WTC11 (cell line): ENCODE results near the gene PAQR9. TPM values are rescaled to one million over a fixed set of nuclear protein-coding genes. Genes with fewer than 3 reads are reported as not detected.

Experiments
- ATAC-seq: fragments of 200-7000 bp; cut with Tn5 transposase; 2 replicates; pipeline ENCODE4 v1.10.0; 2021; ENCODE audit warnings: mild to moderate bottlenecking, moderate library complexity
- CTCF ChIA-PET: fragments of 300-600 bp; sonication (Branson Sonifier 250); formaldehyde crosslinking; loops from one replicate; lab custom pipeline; 2021; ENCODE audit warnings: antibody characterized with exemption; lab: Charles Lee
- POLR2A ChIA-PET: fragments of 350-600 bp; sonication (Branson Sonifier 250); formaldehyde crosslinking; loops from one replicate; lab custom pipeline; 2021; ENCODE audit warnings: antibody characterized with exemption; lab: Charles Lee
- DNase-seq: peaks from one replicate; pipeline ENCODE4 v3.0.0; 2021; ENCODE audit warnings: low spot score
- H3K27ac Mint-ChIP-seq: 2 replicates; pipeline ENCODE4 v1.8.0; 2021; ENCODE audit warnings: mixed read lengths
- H3K27me3 Mint-ChIP-seq: 2 replicates; pipeline ENCODE4 v1.8.0; 2021; ENCODE audit warnings: low read depth, mild to moderate bottlenecking, moderate library complexity, mixed read lengths
- H3K36me3 Mint-ChIP-seq: 2 replicates; pipeline ENCODE4 v1.8.0; 2021; ENCODE audit warnings: mixed read lengths
- H3K4me1 Mint-ChIP-seq: 2 replicates; pipeline ENCODE4 v1.8.0; 2022; ENCODE audit warnings: mixed read lengths
- H3K4me3 Mint-ChIP-seq: 2 replicates; pipeline ENCODE4 v1.8.0; 2021; ENCODE audit warnings: mild to moderate bottlenecking, moderate library complexity, mixed read lengths
- H3K9me3 Mint-ChIP-seq: 2 replicates; pipeline ENCODE4 v1.8.0; 2021; ENCODE audit warnings: mixed read lengths
- CBFB ChIP-seq: sonication (generic); formaldehyde crosslinking; IDR thresholded peaks from 2 replicates; pipeline ENCODE4 v1.8.1; 2022; ENCODE audit warnings: mild to moderate bottlenecking, low read depth, missing genetic modification reagents
- ESRRA ChIP-seq: sonication (generic); formaldehyde crosslinking; IDR thresholded peaks from 2 replicates; pipeline ENCODE4 v1.8.1; 2022; ENCODE audit warnings: mild to moderate bottlenecking, missing genetic modification reagents, borderline replicate concordance
- FOXJ3 ChIP-seq: sonication (generic); formaldehyde crosslinking; IDR thresholded peaks from 2 replicates; pipeline ENCODE4 v1.9.0; 2021; ENCODE audit warnings: missing genetic modification reagents, mild to moderate bottlenecking, borderline replicate concordance
- FOXP1 ChIP-seq: sonication (generic); formaldehyde crosslinking; IDR thresholded peaks from 2 replicates; pipeline ENCODE4 v1.8.0; 2022; ENCODE audit warnings: missing genetic modification reagents, mild to moderate bottlenecking, moderate library complexity, borderline replicate concordance
- IRF2 ChIP-seq: sonication (generic); formaldehyde crosslinking; IDR thresholded peaks from 2 replicates; pipeline ENCODE4 v1.8.0; 2022; ENCODE audit warnings: low read depth, missing genetic modification reagents, borderline replicate concordance
- JUN ChIP-seq: sonication (generic); formaldehyde crosslinking; IDR thresholded peaks from 2 replicates; pipeline ENCODE4 v1.8.0; 2023; ENCODE audit warnings: mild to moderate bottlenecking, missing genetic modification reagents
- KAT7 ChIP-seq: sonication (generic); formaldehyde crosslinking; IDR thresholded peaks from 2 replicates; pipeline ENCODE4 v1.8.1; 2023; ENCODE audit warnings: missing genetic modification reagents, mild to moderate bottlenecking, borderline replicate concordance
- MYBL2 ChIP-seq: sonication (generic); formaldehyde crosslinking; IDR thresholded peaks from 2 replicates; pipeline ENCODE4 v1.8.1; 2023; ENCODE audit warnings: mild to moderate bottlenecking, moderate library complexity, missing genetic modification reagents
- NR3C1 ChIP-seq: sonication (generic); formaldehyde crosslinking; conservative IDR thresholded peaks from 2 replicates; pipeline ENCODE4 v1.8.1; 2023; ENCODE audit warnings: low read depth, mild to moderate bottlenecking, missing genetic modification reagents
- OVOL2 ChIP-seq: fragments of 250-450 bp; sonication (Bioruptor Pico); IDR thresholded peaks from 2 replicates; pipeline ENCODE4 v1.9.0; 2021; ENCODE audit warnings: mild to moderate bottlenecking, borderline replicate concordance
- RORB ChIP-seq: fragments of 250-450 bp; sonication (Bioruptor Pico); IDR thresholded peaks from 2 replicates; pipeline ENCODE4 v1.9.0; 2021; ENCODE audit warnings: mild to moderate bottlenecking
- SMAD4 ChIP-seq: sonication (generic); formaldehyde crosslinking; IDR thresholded peaks from 2 replicates; pipeline ENCODE4 v1.8.0; 2022; ENCODE audit warnings: mild to moderate bottlenecking, missing genetic modification reagents
- SP1 ChIP-seq: sonication (generic); formaldehyde crosslinking; conservative IDR thresholded peaks from 2 replicates; pipeline ENCODE4 v1.8.1; 2022; ENCODE audit warnings: missing genetic modification reagents
- TCF7 ChIP-seq: sonication (generic); formaldehyde crosslinking; IDR thresholded peaks from 2 replicates; pipeline ENCODE4 v1.8.0; 2022; ENCODE audit warnings: mild to moderate bottlenecking, low read depth, missing genetic modification reagents, moderate library complexity
- TEAD1 ChIP-seq: sonication (generic); formaldehyde crosslinking; IDR thresholded peaks from 2 replicates; pipeline ENCODE4 v1.8.0; 2022; ENCODE audit warnings: mild to moderate bottlenecking, missing genetic modification reagents
- ZNF263 ChIP-seq: sonication (generic); formaldehyde crosslinking; IDR thresholded peaks from 2 replicates; pipeline ENCODE4 v1.8.1; 2022; ENCODE audit warnings: low read depth, mild to moderate bottlenecking, moderate library complexity, missing genetic modification reagents
- total RNA-seq: library from RNA; stranded (reverse); gene quantifications from 3 replicates; pipeline ENCODE4 v1.2.3, GENCODE V29; 2021
- TF ChIP-seq, protein P1 (sequence below): sonication (generic); formaldehyde crosslinking; IDR thresholded peaks from 2 replicates; pipeline ENCODE4 v1.8.0; 2022; ENCODE audit warnings: missing genetic modification reagents
- TF ChIP-seq, protein P2 (sequence below): fragments of 200-600 bp; IDR thresholded peaks from 2 replicates; pipeline ENCODE4 v1.8.0; 2022; ENCODE audit warnings: antibody characterized with exemption
- TF ChIP-seq, protein P3 (sequence below): sonication (generic); formaldehyde crosslinking; IDR thresholded peaks from 2 replicates; pipeline ENCODE4 v1.8.0; 2022; ENCODE audit warnings: mild to moderate bottlenecking, missing genetic modification reagents
- TF ChIP-seq, protein P4 (sequence below): sonication (generic); formaldehyde crosslinking; IDR thresholded peaks from 2 replicates; pipeline ENCODE4 v1.8.1; 2023; ENCODE audit warnings: mild to moderate bottlenecking, missing genetic modification reagents, borderline replicate concordance
- TF ChIP-seq, protein P5 (sequence below): sonication (generic); formaldehyde crosslinking; IDR thresholded peaks from 2 replicates; pipeline ENCODE4 v1.8.1; 2022; ENCODE audit warnings: missing genetic modification reagents, borderline replicate concordance
- TF ChIP-seq, protein P6 (sequence below): sonication (generic); formaldehyde crosslinking; IDR thresholded peaks from 2 replicates; pipeline ENCODE4 v1.8.1; 2023; ENCODE audit warnings: mild to moderate bottlenecking, missing genetic modification reagents, moderate library complexity

PAQR9 gene
- total RNA-seq, 1 experiment from 2014 or later, result 2.0 TPM

DNA sequence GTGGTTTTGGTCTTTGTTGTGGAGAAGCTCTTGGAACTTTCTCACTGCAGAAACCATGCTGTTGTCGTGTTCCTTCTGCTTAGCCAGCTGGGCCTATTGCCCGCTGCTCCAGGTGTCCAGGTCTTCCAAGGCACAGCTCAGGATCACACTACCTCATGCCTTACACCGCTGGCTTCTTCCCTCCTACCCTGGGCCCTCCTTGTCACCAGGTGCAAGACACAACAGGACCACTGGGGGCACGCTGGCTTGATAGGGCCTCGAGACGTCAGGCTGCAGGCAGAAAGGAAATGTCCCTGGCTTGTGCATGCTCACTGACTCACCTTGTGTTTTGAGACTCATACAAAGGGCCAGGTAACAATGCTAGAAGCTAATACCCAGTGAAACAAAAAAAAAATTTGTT, 32.3 kb downstream of the PAQR9 start:
- H3K27me3 Mint-ChIP-seq, result no peaks in the 10 kb centered on the region
- ATAC-seq (peak; percentile 99), DNase-seq (peak; percentile 76)
- H3K9me3 Mint-ChIP-seq, result peaks cover 9% of the 10 kb centered on the region
- H3K4me3 Mint-ChIP-seq, result no peak overlapping the region
- no peak for TF ChIP-seq KAT7 (CRISPR knock-in tag)
- TF ChIP-seq, protein P1, sequence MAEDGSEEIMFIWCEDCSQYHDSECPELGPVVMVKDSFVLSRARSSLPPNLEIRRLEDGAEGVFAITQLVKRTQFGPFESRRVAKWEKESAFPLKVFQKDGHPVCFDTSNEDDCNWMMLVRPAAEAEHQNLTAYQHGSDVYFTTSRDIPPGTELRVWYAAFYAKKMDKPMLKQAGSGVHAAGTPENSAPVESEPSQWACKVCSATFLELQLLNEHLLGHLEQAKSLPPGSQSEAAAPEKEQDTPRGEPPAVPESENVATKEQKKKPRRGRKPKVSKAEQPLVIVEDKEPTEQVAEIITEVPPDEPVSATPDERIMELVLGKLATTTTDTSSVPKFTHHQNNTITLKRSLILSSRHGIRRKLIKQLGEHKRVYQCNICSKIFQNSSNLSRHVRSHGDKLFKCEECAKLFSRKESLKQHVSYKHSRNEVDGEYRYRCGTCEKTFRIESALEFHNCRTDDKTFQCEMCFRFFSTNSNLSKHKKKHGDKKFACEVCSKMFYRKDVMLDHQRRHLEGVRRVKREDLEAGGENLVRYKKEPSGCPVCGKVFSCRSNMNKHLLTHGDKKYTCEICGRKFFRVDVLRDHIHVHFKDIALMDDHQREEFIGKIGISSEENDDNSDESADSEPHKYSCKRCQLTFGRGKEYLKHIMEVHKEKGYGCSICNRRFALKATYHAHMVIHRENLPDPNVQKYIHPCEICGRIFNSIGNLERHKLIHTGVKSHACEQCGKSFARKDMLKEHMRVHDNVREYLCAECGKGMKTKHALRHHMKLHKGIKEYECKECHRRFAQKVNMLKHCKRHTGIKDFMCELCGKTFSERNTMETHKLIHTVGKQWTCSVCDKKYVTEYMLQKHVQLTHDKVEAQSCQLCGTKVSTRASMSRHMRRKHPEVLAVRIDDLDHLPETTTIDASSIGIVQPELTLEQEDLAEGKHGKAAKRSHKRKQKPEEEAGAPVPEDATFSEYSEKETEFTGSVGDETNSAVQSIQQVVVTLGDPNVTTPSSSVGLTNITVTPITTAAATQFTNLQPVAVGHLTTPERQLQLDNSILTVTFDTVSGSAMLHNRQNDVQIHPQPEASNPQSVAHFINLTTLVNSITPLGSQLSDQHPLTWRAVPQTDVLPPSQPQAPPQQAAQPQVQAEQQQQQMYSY (CRISPR knock-in tag), result peak; percentile 87
- no peak for TF ChIP-seq RORB (CRISPR knock-in tag)
- TF ChIP-seq, protein P2, sequence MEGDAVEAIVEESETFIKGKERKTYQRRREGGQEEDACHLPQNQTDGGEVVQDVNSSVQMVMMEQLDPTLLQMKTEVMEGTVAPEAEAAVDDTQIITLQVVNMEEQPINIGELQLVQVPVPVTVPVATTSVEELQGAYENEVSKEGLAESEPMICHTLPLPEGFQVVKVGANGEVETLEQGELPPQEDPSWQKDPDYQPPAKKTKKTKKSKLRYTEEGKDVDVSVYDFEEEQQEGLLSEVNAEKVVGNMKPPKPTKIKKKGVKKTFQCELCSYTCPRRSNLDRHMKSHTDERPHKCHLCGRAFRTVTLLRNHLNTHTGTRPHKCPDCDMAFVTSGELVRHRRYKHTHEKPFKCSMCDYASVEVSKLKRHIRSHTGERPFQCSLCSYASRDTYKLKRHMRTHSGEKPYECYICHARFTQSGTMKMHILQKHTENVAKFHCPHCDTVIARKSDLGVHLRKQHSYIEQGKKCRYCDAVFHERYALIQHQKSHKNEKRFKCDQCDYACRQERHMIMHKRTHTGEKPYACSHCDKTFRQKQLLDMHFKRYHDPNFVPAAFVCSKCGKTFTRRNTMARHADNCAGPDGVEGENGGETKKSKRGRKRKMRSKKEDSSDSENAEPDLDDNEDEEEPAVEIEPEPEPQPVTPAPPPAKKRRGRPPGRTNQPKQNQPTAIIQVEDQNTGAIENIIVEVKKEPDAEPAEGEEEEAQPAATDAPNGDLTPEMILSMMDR, result peak; percentile 15; the same call in 1 of the 2 replicates
- TF ChIP-seq, protein P3, sequence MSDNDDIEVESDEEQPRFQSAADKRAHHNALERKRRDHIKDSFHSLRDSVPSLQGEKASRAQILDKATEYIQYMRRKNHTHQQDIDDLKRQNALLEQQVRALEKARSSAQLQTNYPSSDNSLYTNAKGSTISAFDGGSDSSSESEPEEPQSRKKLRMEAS (CRISPR knock-in tag), result peak; percentile 62; the same call in 1 of the 2 replicates
- TF ChIP-seq OVOL2 (CRISPR knock-in tag), result no peak
- no peak for TF ChIP-seq ZNF263 (CRISPR knock-in tag)
- no peak for TF ChIP-seq FOXJ3 (CRISPR knock-in tag)
- 0 out of 2 replicates have a peak, but pooled peaks have one; percentile 35 for TF ChIP-seq TEAD1 (CRISPR knock-in tag)
- TF ChIP-seq, protein P4, sequence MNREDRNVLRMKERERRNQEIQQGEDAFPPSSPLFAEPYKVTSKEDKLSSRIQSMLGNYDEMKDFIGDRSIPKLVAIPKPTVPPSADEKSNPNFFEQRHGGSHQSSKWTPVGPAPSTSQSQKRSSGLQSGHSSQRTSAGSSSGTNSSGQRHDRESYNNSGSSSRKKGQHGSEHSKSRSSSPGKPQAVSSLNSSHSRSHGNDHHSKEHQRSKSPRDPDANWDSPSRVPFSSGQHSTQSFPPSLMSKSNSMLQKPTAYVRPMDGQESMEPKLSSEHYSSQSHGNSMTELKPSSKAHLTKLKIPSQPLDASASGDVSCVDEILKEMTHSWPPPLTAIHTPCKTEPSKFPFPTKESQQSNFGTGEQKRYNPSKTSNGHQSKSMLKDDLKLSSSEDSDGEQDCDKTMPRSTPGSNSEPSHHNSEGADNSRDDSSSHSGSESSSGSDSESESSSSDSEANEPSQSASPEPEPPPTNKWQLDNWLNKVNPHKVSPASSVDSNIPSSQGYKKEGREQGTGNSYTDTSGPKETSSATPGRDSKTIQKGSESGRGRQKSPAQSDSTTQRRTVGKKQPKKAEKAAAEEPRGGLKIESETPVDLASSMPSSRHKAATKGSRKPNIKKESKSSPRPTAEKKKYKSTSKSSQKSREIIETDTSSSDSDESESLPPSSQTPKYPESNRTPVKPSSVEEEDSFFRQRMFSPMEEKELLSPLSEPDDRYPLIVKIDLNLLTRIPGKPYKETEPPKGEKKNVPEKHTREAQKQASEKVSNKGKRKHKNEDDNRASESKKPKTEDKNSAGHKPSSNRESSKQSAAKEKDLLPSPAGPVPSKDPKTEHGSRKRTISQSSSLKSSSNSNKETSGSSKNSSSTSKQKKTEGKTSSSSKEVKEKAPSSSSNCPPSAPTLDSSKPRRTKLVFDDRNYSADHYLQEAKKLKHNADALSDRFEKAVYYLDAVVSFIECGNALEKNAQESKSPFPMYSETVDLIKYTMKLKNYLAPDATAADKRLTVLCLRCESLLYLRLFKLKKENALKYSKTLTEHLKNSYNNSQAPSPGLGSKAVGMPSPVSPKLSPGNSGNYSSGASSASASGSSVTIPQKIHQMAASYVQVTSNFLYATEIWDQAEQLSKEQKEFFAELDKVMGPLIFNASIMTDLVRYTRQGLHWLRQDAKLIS (CRISPR knock-in tag), result no peak
- TF ChIP-seq FOXP1 (CRISPR knock-in tag), result 0 out of 2 replicates have a peak, but pooled peaks have one; percentile 46
- no peak overlapping the region for H3K27ac Mint-ChIP-seq
- H3K36me3 Mint-ChIP-seq, result no peaks in the 10 kb centered on the region
- H3K4me1 Mint-ChIP-seq, result peaks cover 8% of the 10 kb centered on the region
- CTCF ChIA-PET, result interaction anchor here (0.5 to 3.8 kb wide), 27 partner anchors 8 to 138 kb away, joined by 3 to 26 read pairs (median 4); partner anchors contain the start of genes PAQR9, PCOLCE2 and U2SURP
- POLR2A ChIA-PET, result no interaction called here

DNA sequence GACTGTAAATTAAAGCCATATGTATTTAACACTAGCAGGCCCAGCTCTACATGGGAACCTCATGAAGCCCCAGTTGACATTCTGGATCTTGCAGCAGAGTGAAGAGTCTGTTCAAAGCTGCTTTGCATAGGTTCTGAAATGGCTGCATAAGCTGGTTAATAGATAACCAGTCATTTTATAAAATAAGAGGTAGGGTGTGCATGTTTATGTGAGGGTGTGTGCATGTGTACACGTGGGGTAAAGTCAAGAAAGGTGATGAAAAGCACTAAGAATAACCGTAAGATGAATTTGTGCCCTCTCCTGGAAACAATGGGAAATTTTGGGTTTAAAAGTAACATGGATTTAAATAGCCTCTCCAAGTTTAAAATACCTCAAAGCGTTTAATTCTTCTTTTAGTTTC, 33.0 kb downstream of the PAQR9 start:
- ChIA-PET CTCF (interaction anchor here (0.5 to 3.8 kb wide), 22 partner anchors 8 to 138 kb away, joined by 3 to 26 read pairs (median 4); partner anchors contain the start of genes PAQR9, PCOLCE2 and U2SURP), POLR2A (no interaction called here)
- peaks cover 9% of the 10 kb centered on the region for H3K9me3 Mint-ChIP-seq
- no peak for DNase-seq
- ATAC-seq, result no peak
- no peaks in the 10 kb centered on the region for H3K27me3 Mint-ChIP-seq
- no peaks in the 10 kb centered on the region for H3K36me3 Mint-ChIP-seq
- H3K4me3 Mint-ChIP-seq, result no peak overlapping the region
- H3K4me1 Mint-ChIP-seq, result peaks cover 8% of the 10 kb centered on the region
- H3K27ac Mint-ChIP-seq, result no peak overlapping the region
- TF ChIP-seq, protein P5, sequence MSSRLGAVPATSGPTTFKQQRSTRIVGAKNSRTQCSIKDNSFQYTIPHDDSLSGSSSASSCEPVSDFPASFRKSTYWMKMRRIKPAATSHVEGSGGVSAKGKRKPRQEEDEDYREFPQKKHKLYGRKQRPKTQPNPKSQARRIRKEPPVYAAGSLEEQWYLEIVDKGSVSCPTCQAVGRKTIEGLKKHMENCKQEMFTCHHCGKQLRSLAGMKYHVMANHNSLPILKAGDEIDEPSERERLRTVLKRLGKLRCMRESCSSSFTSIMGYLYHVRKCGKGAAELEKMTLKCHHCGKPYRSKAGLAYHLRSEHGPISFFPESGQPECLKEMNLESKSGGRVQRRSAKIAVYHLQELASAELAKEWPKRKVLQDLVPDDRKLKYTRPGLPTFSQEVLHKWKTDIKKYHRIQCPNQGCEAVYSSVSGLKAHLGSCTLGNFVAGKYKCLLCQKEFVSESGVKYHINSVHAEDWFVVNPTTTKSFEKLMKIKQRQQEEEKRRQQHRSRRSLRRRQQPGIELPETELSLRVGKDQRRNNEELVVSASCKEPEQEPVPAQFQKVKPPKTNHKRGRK (CRISPR knock-in tag), result no peak
- no peak for TF ChIP-seq ESRRA (CRISPR knock-in tag)
- no peak for TF ChIP-seq NR3C1
- TF ChIP-seq, protein P6, sequence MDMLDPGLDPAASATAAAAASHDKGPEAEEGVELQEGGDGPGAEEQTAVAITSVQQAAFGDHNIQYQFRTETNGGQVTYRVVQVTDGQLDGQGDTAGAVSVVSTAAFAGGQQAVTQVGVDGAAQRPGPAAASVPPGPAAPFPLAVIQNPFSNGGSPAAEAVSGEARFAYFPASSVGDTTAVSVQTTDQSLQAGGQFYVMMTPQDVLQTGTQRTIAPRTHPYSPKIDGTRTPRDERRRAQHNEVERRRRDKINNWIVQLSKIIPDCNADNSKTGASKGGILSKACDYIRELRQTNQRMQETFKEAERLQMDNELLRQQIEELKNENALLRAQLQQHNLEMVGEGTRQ, result no peak
- no peak for TF ChIP-seq TCF7 (CRISPR knock-in tag)
- no peak for TF ChIP-seq CBFB (CRISPR knock-in tag)
- no peak for TF ChIP-seq SMAD4 (CRISPR knock-in tag)
- no peak for TF ChIP-seq MYBL2
- no peak for TF ChIP-seq SP1 (CRISPR knock-in tag)
- TF ChIP-seq, protein P3 (CRISPR knock-in tag), result no peak
- no peak for TF ChIP-seq JUN (CRISPR knock-in tag)
- no peak for TF ChIP-seq IRF2
